ENCODE results near the gene SPATA31D4.

DNA sequence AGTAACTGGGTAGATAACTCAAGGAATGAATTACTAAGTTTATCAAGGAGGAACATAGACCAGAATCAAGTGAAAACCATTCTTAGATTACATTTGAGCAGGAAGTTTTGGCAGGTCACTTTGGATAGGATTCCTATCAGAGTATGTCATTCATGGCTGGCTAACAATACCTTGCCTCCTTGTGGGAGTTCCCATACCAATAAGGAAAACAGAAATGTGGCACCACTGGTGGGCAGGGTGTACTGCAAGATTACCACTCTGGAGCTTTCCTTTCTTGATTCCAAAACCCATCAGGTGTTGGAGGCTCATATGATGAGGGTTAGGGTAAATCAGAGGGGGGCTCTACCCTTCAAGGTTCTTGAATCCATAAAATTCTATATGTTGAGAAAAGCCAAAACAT, 41.7 kb downstream of the SPATA31D4 start:
- TF ChIP-seq CTCF (IDR thresholded peaks at IDR 0.05) (no peak), POLR2A (IDR thresholded peaks at IDR 0.05; ENCODE audit: low read depth) (no peak), POLR2AphosphoS5 (IDR thresholded peaks at IDR 0.05) (no peak), EP300 (IDR thresholded peaks at IDR 0.05) (no peak)
